MM.1S (cell line): ENCODE data around the gene ATAD1.

Source experiments
- DNase-seq: peaks from one replicate; pipeline ENCODE4 v3.0.0-alpha.2; 2015
- H2AFZ ChIP-seq: fragments of 300-600 bp; sonication (generic); 2 replicates; pipeline ENCODE4 v1.6.0; 2016; ENCODE audit warnings: antibody characterized with exemption, low read length
- H3F3A ChIP-seq: fragments of 300-600 bp; sonication (generic); 2 replicates; pipeline ENCODE4 v1.6.1; 2016; ENCODE audit warnings: mild to moderate bottlenecking, antibody characterized with exemption, low read length, moderate library complexity, mixed read lengths; ENCODE audit not compliant: insufficient read depth
- H3K27ac ChIP-seq: fragments of 300-600 bp; sonication (generic); 2 replicates; pipeline ENCODE4 v1.5.1; 2016; ENCODE audit warnings: mild to moderate bottlenecking, low read length
- H3K27me3 ChIP-seq: fragments of 300-600 bp; sonication (generic); replicated peaks from 2 replicates; pipeline ENCODE4 v1.6.0; 2016; ENCODE audit warnings: low read length; ENCODE audit not compliant: insufficient read depth
- H3K36me3 ChIP-seq: fragments of 300-600 bp; sonication (generic); replicated peaks from 2 replicates; pipeline ENCODE4 v1.6.1; 2016; ENCODE audit warnings: mild to moderate bottlenecking, low read length, mixed read lengths; ENCODE audit not compliant: insufficient read depth
- H3K4me1 ChIP-seq: fragments of 300-600 bp; sonication (generic); 2 replicates; pipeline ENCODE4 v1.6.1; 2016; ENCODE audit warnings: low read length, mixed read lengths
- H3K4me2 ChIP-seq: fragments of 300-600 bp; sonication (generic); 2 replicates; pipeline ENCODE4 v1.6.0; 2016; ENCODE audit warnings: low read depth, low read length
- H3K4me3 ChIP-seq: fragments of 300-600 bp; sonication (generic); 2 replicates; pipeline ENCODE4 v1.5.1; 2016; ENCODE audit warnings: low read length, mixed read lengths
- H3K79me2 ChIP-seq: fragments of 300-600 bp; sonication (generic); 2 replicates; pipeline ENCODE4 v1.6.1; 2016; ENCODE audit warnings: mixed run types, low read length, mixed read lengths
- H3K9ac ChIP-seq: fragments of 300-600 bp; sonication (generic); 2 replicates; pipeline ENCODE4 v1.6.1; 2016; ENCODE audit warnings: low read length, mixed read lengths
- H3K9me2 ChIP-seq: fragments of 300-600 bp; sonication (generic); replicated peaks from 2 replicates; pipeline ENCODE4 v1.6.1; 2016; ENCODE audit warnings: mild to moderate bottlenecking, low read length, mixed read lengths; ENCODE audit not compliant: insufficient read depth
- H3K9me3 ChIP-seq: fragments of 300-600 bp; sonication (generic); replicated peaks from 2 replicates; pipeline ENCODE4 v1.6.1; 2016; ENCODE audit warnings: mild to moderate bottlenecking, low read length, mixed read lengths; ENCODE audit not compliant: insufficient read depth
- H4K20me1 ChIP-seq: fragments of 300-600 bp; sonication (generic); 2 replicates; pipeline ENCODE4 v1.6.1; 2016; ENCODE audit warnings: mild to moderate bottlenecking, low read length, moderate library complexity, mixed read lengths; ENCODE audit not compliant: insufficient read depth
- CTCF ChIP-seq: fragments of 300-600 bp; sonication (generic); IDR thresholded peaks from 2 replicates; pipeline ENCODE4 v1.5.1; 2016; ENCODE audit warnings: antibody characterized with exemption, low read length, mixed read lengths
- EZH2 ChIP-seq: fragments of 300-600 bp; sonication (generic); optimal IDR thresholded peaks from 2 replicates; pipeline ENCODE3; 2017; ENCODE audit warnings: low read depth, mild to moderate bottlenecking, antibody characterized with exemption, low read length, mixed read lengths
- EZH2phosphoT487 ChIP-seq: fragments of 300-600 bp; sonication (generic); IDR thresholded peaks from 2 replicates; pipeline ENCODE4 v1.6.1; 2018; ENCODE audit warnings: antibody characterized with exemption, low read length

Gene ATAD1

GRCh38 chr10:87757685-87758084, 60.3 kb downstream of the ATAD1 start:
- H3K9me2 ChIP-seq, result no peaks in the 10 kb centered on the region
- DNase-seq, result no peak
- no peaks in the 10 kb centered on the region for H3F3A ChIP-seq
- H3K27me3 ChIP-seq, result no peaks in the 10 kb centered on the region
- H3K79me2 ChIP-seq, result no peaks in the 10 kb centered on the region
- no peak overlapping the region for H3K4me2 ChIP-seq
- TF ChIP-seq EZH2phosphoT487 (no peak), CTCF (no peak), EZH2 (no peak)
- no peak overlapping the region for H3K27ac ChIP-seq
- peaks cover under 1% of the 10 kb centered on the region; the same call in 1 of the 2 replicates for H3K4me1 ChIP-seq
- no peaks in the 10 kb centered on the region for H4K20me1 ChIP-seq
- peaks cover 8% of the 10 kb centered on the region; the same call in 1 of the 2 replicates for H3K36me3 ChIP-seq
- no peak overlapping the region for H3K9ac ChIP-seq
- no peak overlapping the region for H2AFZ ChIP-seq
- H3K4me3 ChIP-seq, result no peak overlapping the region
- H3K9me3 ChIP-seq, result no peaks in the 10 kb centered on the region

GRCh38 chr10:87753995-87754866, 63.8 kb downstream of the ATAD1 start:
- Histone ChIP-seq H3K9me2 (no peaks in the 10 kb centered on the region), H2AFZ (no peak overlapping the region), H3K79me2 (no peaks in the 10 kb centered on the region), H3K4me1 (peaks cover 30% of the 10 kb centered on the region), H3K4me3 (no peak overlapping the region), H3K27me3 (no peaks in the 10 kb centered on the region), H3K27ac (no peak overlapping the region), H3K36me3 (peaks cover 8% of the 10 kb centered on the region; the same call in 1 of the 2 replicates), H3K9ac (no peak overlapping the region), H3F3A (no peaks in the 10 kb centered on the region), H4K20me1 (no peaks in the 10 kb centered on the region), H3K4me2 (no peak overlapping the region), H3K9me3 (no peaks in the 10 kb centered on the region)
- DNase-seq, result no peak
- TF ChIP-seq EZH2, result no peak
- no peak for TF ChIP-seq EZH2phosphoT487
- no peak for TF ChIP-seq CTCF

GRCh38 chr10:87752566-87752965, 65.5 kb downstream of the ATAD1 start:
- Histone ChIP-seq H3K36me3 (peaks cover 8% of the 10 kb centered on the region; the same call in 1 of the 2 replicates), H3K4me1 (peaks cover 30% of the 10 kb centered on the region), H3K4me3 (no peak overlapping the region), H2AFZ (no peak overlapping the region), H3K27me3 (no peaks in the 10 kb centered on the region), H3F3A (no peaks in the 10 kb centered on the region), H3K27ac (no peak overlapping the region), H3K9me2 (no peaks in the 10 kb centered on the region), H3K9ac (no peak overlapping the region), H3K9me3 (no peaks in the 10 kb centered on the region), H3K4me2 (no peak overlapping the region), H3K79me2 (no peaks in the 10 kb centered on the region), H4K20me1 (no peaks in the 10 kb centered on the region)
- no peak for DNase-seq
- no peak for TF ChIP-seq EZH2phosphoT487
- no peak for TF ChIP-seq CTCF
- TF ChIP-seq EZH2, result no peak
